Left ventricle myocardium inferior (tissue), 1 donor: ENCODE measurements around the gene PHACTR4. TPM values are rescaled to one million over a fixed set of nuclear protein-coding genes. Genes with fewer than 3 reads are reported as not detected.

Experiments
- DNase-seq: peaks from one replicate; pipeline ENCODE4 v3.0.0-alpha.2; 2020
- H3K27ac ChIP-seq: fragments of 200-600 bp; replicated peaks from 2 replicates; pipeline ENCODE4 v1.8.0; 2021
- H3K27me3 ChIP-seq: fragments of 200-600 bp; 2 replicates; pipeline ENCODE4 v1.8.0; 2021; ENCODE audit warnings: low read depth
- H3K36me3 ChIP-seq: fragments of 200-600 bp; 2 replicates; pipeline ENCODE4 v1.8.0; 2021
- H3K4me1 ChIP-seq: fragments of 200-600 bp; 2 replicates; pipeline ENCODE4 v1.8.0; 2021
- H3K4me3 ChIP-seq: fragments of 200-600 bp; 2 replicates; pipeline ENCODE4 v1.8.0; 2021; ENCODE audit warnings: mild to moderate bottlenecking, moderate library complexity
- H3K9me3 ChIP-seq: fragments of 200-600 bp; replicated peaks from 2 replicates; pipeline ENCODE4 v1.8.0; 2021
- intact Hi-C: fragments of 100-400 bp; cut with micrococcal nuclease; formaldehyde crosslinking; loops from one replicate; pipeline ENCODE4 v1.11.0; 2022
- total RNA-seq: library from RNA; stranded (reverse); fragmentation: NEBNext Ultra II Directional; extraction: Animal tissue kit (Norgen Biotek cat#: 25700); gene quantifications from one replicate; pipeline ENCODE4 v1.2.1, GENCODE V29; 2021
- TF ChIP-seq, protein P1 (sequence below): fragments of 200-600 bp; IDR thresholded peaks from 2 replicates; pipeline ENCODE4 v1.8.0; 2021; ENCODE audit warnings: antibody characterized with exemption, mild to moderate bottlenecking, borderline replicate concordance
- donor health status: DM: no; HTN: yes; CAD: no; lungs with severe emphysema.

Gene PHACTR4
- total RNA-seq, 1 donor from 2014 or later = 13.6 TPM

- intact Hi-C loops = no loop called here
- TF ChIP-seq, protein P1, sequence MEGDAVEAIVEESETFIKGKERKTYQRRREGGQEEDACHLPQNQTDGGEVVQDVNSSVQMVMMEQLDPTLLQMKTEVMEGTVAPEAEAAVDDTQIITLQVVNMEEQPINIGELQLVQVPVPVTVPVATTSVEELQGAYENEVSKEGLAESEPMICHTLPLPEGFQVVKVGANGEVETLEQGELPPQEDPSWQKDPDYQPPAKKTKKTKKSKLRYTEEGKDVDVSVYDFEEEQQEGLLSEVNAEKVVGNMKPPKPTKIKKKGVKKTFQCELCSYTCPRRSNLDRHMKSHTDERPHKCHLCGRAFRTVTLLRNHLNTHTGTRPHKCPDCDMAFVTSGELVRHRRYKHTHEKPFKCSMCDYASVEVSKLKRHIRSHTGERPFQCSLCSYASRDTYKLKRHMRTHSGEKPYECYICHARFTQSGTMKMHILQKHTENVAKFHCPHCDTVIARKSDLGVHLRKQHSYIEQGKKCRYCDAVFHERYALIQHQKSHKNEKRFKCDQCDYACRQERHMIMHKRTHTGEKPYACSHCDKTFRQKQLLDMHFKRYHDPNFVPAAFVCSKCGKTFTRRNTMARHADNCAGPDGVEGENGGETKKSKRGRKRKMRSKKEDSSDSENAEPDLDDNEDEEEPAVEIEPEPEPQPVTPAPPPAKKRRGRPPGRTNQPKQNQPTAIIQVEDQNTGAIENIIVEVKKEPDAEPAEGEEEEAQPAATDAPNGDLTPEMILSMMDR = no peak
- no peak overlapping the region for H3K4me3 ChIP-seq
- no peak overlapping the region for H3K27ac ChIP-seq
- no peaks in the 10 kb centered on the region for H3K9me3 ChIP-seq
- H3K36me3 ChIP-seq = peaks cover 85% of the 10 kb centered on the region
- no peaks in the 10 kb centered on the region for H3K4me1 ChIP-seq
- no peak for DNase-seq
- no peaks in the 10 kb centered on the region for H3K27me3 ChIP-seq
Measured at GRCh38 chr1:28482702-28483101, 113.2 kb downstream of the PHACTR4 start.

GRCh38 chr1:28494737-28495136 lies 125.2 kb downstream of the PHACTR4 start:
- TF ChIP-seq, protein P1 = no peak
- Histone ChIP-seq H3K4me1 (no peaks in the 10 kb centered on the region), H3K9me3 (no peaks in the 10 kb centered on the region), H3K36me3 (peaks cover 83% of the 10 kb centered on the region), H3K27me3 (no peaks in the 10 kb centered on the region), H3K4me3 (no peak overlapping the region), H3K27ac (no peak overlapping the region)
- DNase-seq = no peak
- intact Hi-C loops = no loop called here

DNA sequence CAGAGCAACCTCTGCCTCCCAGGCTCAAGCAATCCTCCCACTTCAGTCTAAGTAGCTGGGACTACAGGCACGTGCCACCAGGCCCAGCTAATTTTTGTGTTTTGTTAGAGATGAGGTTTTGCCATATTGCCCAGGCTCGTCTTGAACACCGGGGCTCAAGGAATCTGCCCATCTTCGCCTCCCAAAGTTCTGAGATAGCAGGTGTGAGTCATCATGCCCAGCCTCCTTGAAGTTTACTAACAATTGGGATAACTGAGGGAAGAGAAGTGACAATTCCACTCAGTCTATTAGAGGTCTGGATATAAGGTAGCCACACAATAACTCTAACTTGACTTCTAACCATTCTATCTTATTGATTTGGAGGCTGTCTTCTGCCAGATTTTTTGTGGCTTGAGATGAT lies 130.0 kb downstream of the PHACTR4 start:
- intact Hi-C loops = no loop called here
- Histone ChIP-seq H3K4me3 (no peak overlapping the region), H3K9me3 (no peaks in the 10 kb centered on the region), H3K36me3 (peaks cover 38% of the 10 kb centered on the region), H3K27ac (no peak overlapping the region), H3K4me1 (no peaks in the 10 kb centered on the region), H3K27me3 (no peaks in the 10 kb centered on the region)
- DNase-seq = no peak
- TF ChIP-seq, protein P1 = no peak

DNA sequence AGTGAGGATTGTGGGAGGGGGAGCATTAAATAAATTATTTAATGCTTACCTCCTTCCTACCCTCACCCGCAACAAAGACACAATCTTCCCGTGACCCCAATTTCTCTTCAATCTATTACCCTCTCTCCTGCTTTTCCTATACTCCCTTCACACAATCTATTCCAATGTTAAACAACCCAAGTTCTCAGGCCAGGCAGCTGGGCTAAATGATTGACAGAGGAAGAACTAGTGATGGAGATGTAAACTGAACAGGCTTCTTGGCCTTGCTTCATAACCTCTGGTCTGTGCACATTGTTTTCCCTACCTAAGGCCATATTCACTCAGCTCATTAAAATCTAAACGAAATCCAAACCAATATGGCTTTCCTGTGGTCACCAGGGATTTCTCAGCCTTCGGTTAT lies 132.4 kb downstream of the PHACTR4 start:
- no peak for DNase-seq
- Histone ChIP-seq H3K36me3 (peaks cover 14% of the 10 kb centered on the region), H3K9me3 (no peaks in the 10 kb centered on the region), H3K27me3 (no peaks in the 10 kb centered on the region), H3K27ac (no peak overlapping the region), H3K4me3 (no peak overlapping the region), H3K4me1 (peaks cover 20% of the 10 kb centered on the region)
- intact Hi-C loops = no loop called here
- TF ChIP-seq, protein P1 = no peak

DNA sequence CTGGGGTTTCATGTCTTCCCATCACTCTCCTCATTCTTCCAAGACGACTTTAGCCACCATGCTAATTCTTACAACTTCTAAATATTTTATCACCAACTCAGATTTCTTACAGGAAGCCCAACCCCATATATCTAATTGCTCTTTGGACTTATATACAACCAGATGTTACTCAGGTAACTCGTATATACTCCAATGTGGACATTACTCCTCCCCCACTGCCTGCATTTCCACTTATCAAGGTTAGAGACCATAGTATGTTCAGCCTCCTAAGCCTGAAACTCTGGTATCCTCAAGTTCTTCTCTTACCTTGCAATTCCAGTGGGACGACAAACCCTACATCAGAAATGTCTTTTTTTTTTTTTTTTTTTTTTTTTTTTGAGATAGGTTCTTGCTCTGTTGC lies 133.6 kb downstream of the PHACTR4 start:
- intact Hi-C loops = no loop called here
- DNase-seq = no peak
- no peaks in the 10 kb centered on the region for H3K9me3 ChIP-seq
- no peak overlapping the region for H3K27ac ChIP-seq
- peaks cover 32% of the 10 kb centered on the region for H3K4me1 ChIP-seq
- peaks cover 7% of the 10 kb centered on the region for H3K36me3 ChIP-seq
- H3K4me3 ChIP-seq = no peak overlapping the region
- TF ChIP-seq, protein P1 = no peak
- H3K27me3 ChIP-seq = no peaks in the 10 kb centered on the region
